ENCODE measurements around the gene NOTCH2. TPM values are rescaled to one million over a fixed set of nuclear protein-coding genes. Genes with fewer than 3 reads are reported as not detected.

The NOTCH2 gene
- polyA plus RNA-seq, 1 donor (not counting 4 experiments of a cell fraction or from before 2014, with no cell fraction given) = 22.5 TPM

GRCh38 chr1:119902775-119903442 lies 166.6 kb downstream of the NOTCH2 start:
- H3K27me3 ChIP-seq (ENCODE audit: control insufficient read depth, extremely low read depth, insufficient read depth, low read length) = peaks cover 7% of the 10 kb centered on the region
- no peaks in the 10 kb centered on the region for H3K79me2 ChIP-seq (ENCODE audit: control insufficient read depth, insufficient read depth, low read length)
- no peak overlapping the region for H3K9ac ChIP-seq (ENCODE audit: control insufficient read depth, extremely low read depth, insufficient read depth, low read length)
- dilution Hi-C loops (cut with MboI; ENCODE audit: extremely low pct_ligation_motif_present, low sequenced_read_pairs) = no loop called here
- no peak overlapping the region for H3K4me2 ChIP-seq (ENCODE audit: control insufficient read depth, extremely low read depth, insufficient read depth, low read depth, low read length)
- DNase-seq (ENCODE audit: low read depth, low spot score) (no peak), FAIRE-seq (no peak)
- H3K36me3 ChIP-seq (ENCODE audit: control insufficient read depth in 2 of 2, extremely low read depth in 1 of 2, insufficient read depth in 2 of 2, low read length in 2 of 2) = no peaks in the 10 kb centered on the region
- TF ChIP-seq EZH2 (IDR thresholded peaks at IDR 0.05; ENCODE audit: low read length) (no peak), CTCF (optimal IDR thresholded peaks at IDR 0.05 in 1 of 3, IDR thresholded peaks at IDR 0.05 in 1 of 3, conservative IDR thresholded peaks at IDR 0.05 in 1 of 3; ENCODE audit: extremely low read depth in 1 of 3, insufficient read depth in 2 of 3, low read length in 3 of 3) (no peak)
- no peaks in the 10 kb centered on the region for H4K20me1 ChIP-seq (ENCODE audit: control insufficient read depth, extremely low read depth, insufficient read depth, low read length)
- no peaks in the 10 kb centered on the region for H3K9me1 ChIP-seq (ENCODE audit: control insufficient read depth, extremely low read depth, insufficient read depth, low read length)
- no peak overlapping the region for H2AFZ ChIP-seq (ENCODE audit: control insufficient read depth, low read length)
- H3K27ac ChIP-seq (ENCODE audit: control insufficient read depth, insufficient read depth, low read length) = no peak overlapping the region
- H3K9me3 ChIP-seq (ENCODE audit: control insufficient read depth, low read depth, low read length) = no peaks in the 10 kb centered on the region
- no peaks in the 10 kb centered on the region for H3K4me1 ChIP-seq (ENCODE audit: control insufficient read depth, extremely low read depth, insufficient read depth, low read length)
- H3K4me3 ChIP-seq (ENCODE audit: control insufficient read depth in 2 of 3, extremely low read depth in 1 of 3, insufficient read depth in 2 of 3, low read depth in 1 of 3, low read length in 3 of 3) = no peak overlapping the region

- DNase-seq (ENCODE audit: low read depth, low spot score) (no peak), FAIRE-seq (no peak)
- no peak for TF ChIP-seq EZH2 (IDR thresholded peaks at IDR 0.05; ENCODE audit: low read length)
- TF ChIP-seq CTCF (optimal IDR thresholded peaks at IDR 0.05 in 1 of 3, IDR thresholded peaks at IDR 0.05 in 1 of 3, conservative IDR thresholded peaks at IDR 0.05 in 1 of 3; ENCODE audit: extremely low read depth in 1 of 3, insufficient read depth in 2 of 3, low read length in 3 of 3) = no peak
- Histone ChIP-seq H4K20me1 (ENCODE audit: control insufficient read depth, extremely low read depth, insufficient read depth, low read length) (no peaks in the 10 kb centered on the region), H3K9me1 (ENCODE audit: control insufficient read depth, extremely low read depth, insufficient read depth, low read length) (no peaks in the 10 kb centered on the region), H2AFZ (ENCODE audit: control insufficient read depth, low read length) (no peak overlapping the region), H3K27me3 (ENCODE audit: control insufficient read depth, extremely low read depth, insufficient read depth, low read length) (peaks cover 7% of the 10 kb centered on the region), H3K4me2 (ENCODE audit: control insufficient read depth, extremely low read depth, insufficient read depth, low read depth, low read length) (no peak overlapping the region), H3K9me3 (ENCODE audit: control insufficient read depth, low read depth, low read length) (no peaks in the 10 kb centered on the region), H3K9ac (ENCODE audit: control insufficient read depth, extremely low read depth, insufficient read depth, low read length) (no peak overlapping the region), H3K36me3 (ENCODE audit: control insufficient read depth in 2 of 2, extremely low read depth in 1 of 2, insufficient read depth in 2 of 2, low read length in 2 of 2) (no peaks in the 10 kb centered on the region), H3K27ac (ENCODE audit: control insufficient read depth, insufficient read depth, low read length) (no peak overlapping the region), H3K79me2 (ENCODE audit: control insufficient read depth, insufficient read depth, low read length) (no peaks in the 10 kb centered on the region), H3K4me3 (ENCODE audit: control insufficient read depth in 2 of 3, extremely low read depth in 1 of 3, insufficient read depth in 2 of 3, low read depth in 1 of 3, low read length in 3 of 3) (no peak overlapping the region), H3K4me1 (ENCODE audit: control insufficient read depth, extremely low read depth, insufficient read depth, low read length) (no peaks in the 10 kb centered on the region)
- dilution Hi-C loops (cut with MboI; ENCODE audit: extremely low pct_ligation_motif_present, low sequenced_read_pairs) = no loop called here
Observed at GRCh38 chr1:119898981-119899720, 170.3 kb downstream of the NOTCH2 start.
